HG02938 (cell line): ENCODE results near the gene GALNT13.

Experiments used
- ATAC-seq: cut with Tn5 transposase; IDR thresholded peaks from one replicate; pipeline ENCODE4 v1.9.1; 2021; ENCODE audit warnings: mild to moderate bottlenecking, moderate library complexity; ENCODE audit not compliant: unreplicated experiment

Gene GALNT13

DNA sequence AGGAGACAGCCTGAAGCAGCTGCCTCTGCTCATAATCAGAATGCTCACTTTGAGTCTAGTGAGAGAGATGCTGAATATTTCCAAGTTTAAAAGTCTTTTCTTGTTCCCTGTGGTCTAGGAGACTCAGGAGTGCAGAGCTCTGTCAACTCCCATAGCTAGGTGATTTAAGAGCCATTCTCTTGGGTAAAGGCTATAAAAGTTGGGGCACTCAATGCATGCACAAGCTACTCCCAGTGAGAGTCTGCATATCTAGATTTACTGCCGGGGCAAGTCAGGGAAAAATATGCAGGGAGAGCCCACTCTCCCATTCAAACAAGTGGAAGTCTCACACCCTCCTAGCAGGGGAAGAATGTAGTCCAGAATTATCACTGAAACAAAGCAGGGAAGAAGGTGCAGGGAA lies 418.1 kb downstream of the GALNT13 start:
- ATAC-seq, result no peak

DNA sequence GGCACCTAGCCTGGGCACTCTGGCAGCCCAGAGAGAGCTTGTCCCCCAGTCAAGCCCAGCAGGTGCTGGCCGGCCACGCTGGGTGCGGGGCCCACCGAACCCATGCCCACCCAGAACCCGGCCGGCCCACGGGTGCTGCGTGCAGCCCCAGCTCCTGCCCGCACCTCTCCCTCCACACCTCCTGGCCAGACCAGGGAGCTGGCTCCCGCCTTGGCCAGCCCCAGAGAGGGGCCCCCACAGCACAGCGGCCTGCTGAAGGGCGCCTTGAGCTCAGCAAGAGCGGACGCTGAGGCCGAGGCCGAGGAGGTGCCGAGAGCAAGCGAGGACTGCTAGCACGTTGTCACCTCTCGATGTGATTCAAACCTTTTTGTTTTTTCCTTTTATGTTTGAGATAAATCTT lies 419.8 kb downstream of the GALNT13 start:
- no peak for ATAC-seq

DNA sequence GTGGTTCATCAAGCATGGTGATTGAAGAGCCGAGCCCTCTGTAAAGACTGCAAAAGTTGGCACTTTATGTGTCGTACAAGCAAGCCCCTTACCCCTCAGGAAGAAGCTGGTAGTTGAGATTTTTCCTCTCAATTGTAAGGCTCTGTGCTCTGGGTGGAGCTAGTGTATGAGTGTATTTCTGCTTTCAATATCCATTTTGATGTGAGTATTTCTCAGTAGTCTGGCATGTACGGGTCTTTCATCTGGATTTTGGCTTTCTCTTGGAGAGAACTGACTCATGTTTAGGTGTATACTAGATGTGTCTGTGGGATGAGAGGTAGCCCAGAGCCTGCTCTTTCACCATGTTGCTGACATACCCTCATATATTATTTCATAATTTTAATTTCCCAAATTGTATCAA lies 420.2 kb downstream of the GALNT13 start:
- ATAC-seq, result no peak

DNA sequence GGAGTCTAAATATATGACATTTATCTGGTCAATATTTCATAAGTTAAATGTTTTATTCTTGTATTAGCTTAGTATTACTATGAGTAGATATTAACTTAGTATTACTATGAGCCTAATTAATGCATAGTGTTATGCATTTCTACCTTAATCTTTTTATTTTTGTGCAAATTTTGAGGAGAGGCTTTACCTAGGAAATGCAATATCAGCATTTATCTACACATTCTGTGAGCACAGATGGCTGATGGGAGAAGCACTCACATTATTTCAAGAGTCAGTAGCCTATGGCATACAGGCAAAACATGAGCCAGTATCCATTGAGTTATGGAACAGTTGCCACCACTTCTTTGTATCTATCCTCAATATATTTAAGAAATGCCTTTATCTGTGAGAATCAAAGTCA lies 422.1 kb downstream of the GALNT13 start:
- ATAC-seq, result no peak

DNA sequence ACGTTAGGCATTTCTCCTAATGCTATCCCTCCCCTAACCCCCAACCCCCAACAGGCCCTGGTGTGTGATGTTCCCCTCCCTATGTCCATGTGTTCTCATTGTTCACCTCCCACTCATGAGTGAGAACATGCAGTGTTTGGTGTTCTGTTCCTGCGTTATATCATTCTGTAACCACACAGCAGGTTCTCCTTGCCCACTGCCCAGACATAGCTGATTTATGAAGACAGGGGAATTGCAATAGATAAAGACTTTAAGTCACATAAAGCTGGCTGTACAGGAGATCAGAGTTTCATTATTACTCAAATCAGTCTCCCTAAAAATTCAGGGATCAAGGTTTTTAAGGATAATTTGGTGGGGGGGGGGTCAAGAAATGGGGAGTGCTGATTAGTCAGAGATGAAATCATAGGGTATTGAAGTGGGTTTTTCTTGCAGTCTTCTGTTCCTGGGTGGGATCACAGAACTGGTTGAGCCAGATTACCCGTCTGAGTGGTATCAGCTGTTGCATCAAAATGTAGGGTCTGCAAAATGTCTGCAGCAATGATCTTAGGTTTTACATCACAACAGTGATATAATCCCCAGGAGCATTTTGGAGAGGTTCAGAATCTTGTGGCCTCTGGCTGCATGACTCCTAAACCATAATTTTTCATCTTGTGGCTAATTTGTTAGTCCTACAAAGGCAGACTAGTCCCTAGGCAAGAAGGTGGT lies 434.7 kb downstream of the GALNT13 start:
- no peak for ATAC-seq

DNA sequence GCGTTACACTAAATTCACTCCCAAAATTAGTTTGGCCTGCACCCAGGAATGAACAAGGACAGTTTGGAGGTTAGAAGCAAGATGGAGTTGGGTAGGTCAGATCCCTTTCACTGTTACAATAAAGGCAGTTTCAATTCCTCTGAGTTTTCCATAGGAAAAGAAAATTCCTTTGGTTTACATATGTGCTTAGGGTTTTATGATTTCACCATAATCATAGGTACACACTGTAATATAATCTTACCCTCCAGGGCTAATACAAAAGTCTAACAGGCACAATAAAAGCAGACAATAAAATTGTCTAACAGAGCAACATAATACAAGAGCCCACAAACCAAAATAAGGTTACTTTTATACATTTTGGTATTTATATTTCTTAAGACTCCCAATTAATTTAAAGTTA lies 435.3 kb downstream of the GALNT13 start:
- ATAC-seq, result no peak

DNA sequence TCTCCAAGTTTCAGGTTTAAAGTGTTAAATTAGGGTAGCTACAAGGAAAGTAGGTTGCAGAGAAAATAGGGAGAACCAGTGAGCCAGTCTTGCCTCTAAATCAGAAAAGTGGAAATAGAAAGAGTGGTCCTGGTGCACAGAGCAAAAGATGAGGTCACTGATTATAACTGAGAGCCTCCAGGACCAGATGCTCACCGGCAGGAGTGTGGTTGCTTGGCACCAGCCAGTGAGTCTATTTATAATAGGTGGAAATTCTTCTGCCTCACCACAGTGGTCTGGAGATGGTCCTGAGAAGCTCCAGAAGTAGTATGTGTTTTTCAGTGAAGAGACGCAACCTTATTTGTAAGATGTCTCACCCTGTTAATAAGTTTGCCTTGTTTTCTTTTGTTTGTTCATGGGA lies 452.9 kb downstream of the GALNT13 start:
- ATAC-seq, result no peak

DNA sequence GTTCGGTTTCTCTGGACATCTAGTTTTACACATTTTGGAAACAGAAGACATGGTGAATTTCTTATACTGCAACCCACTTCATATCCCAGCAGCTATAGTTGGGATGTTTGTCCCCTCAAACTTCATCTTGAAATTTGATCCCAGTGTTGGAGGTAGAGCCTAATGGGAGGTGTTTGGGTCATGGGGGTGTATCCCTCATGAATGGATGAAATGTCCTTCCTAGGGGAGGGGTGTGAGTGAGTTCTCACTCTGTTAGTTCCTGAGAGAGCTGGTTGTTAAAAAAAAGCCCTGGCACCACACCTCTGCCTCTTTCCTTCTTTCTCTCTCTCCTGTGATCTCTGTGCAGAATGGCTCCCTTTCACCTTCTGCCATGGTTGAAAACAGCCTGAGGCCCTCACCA lies 457.8 kb downstream of the GALNT13 start:
- no peak for ATAC-seq

DNA sequence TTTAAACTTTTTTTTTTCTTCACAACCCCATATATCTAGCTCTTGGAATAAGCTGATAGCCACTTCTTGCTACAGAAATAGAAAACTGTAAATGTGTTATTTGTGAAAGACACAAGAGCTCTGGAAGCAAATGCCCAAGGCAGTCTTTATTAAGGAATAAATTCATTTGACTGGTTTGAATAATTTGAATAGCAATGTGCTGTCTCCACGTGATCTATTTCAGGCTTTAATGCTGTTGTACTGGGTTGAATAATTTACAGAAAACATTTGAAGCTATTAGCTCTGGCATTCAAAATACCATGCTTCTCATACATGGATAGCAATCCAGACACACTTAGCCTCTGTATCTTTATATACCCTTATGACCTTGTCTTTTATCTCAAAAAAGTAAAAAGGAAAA lies 460.1 kb downstream of the GALNT13 start:
- ATAC-seq, result no peak

DNA sequence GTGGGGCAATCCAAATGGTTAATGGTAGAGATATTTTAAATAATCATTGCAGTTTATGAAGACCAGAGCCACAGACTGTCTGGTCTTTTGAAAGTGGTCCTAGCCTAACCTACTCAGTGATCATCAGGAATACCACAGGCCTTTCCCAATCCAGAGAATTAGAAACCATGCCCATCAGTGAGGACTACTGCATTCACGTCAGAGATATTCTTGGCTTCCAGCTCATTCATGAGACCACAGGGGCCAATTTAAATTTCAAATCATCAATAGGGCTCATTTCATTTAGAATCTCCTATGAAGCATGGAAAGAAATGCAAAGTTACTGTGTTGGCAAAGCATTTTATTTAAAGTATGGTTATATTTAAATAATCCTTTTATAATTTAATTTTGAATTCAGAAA lies 464.5 kb downstream of the GALNT13 start:
- ATAC-seq, result no peak

DNA sequence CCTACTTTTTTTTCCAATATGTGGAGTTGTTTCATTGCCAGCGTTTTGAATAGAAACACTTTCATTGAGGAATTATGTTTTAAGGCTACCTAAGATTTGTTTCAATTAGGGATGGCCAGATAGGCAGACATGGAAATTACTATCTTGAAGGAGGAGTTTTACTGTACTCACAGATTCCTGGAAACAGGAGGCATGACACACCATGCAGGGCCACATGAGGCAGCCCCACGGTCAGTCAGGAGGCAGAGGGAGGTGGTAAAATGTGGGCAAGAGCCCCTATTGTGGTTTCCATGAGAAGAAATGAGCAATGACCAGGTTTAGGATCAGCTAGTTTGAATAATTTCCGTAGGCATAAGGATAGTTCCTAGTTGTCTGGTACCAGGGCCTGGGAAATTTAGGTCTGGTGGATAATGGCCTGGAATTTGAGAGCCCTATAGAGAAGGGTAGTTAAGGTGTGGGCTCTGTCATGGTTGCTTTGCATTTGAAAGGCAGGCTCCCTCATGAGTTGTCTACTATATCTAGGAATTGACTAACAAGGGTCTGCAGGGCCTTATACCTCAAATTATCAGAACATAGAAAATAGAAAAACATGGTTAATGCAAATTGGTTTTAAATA lies 466.7 kb downstream of the GALNT13 start:
- no peak for ATAC-seq

DNA sequence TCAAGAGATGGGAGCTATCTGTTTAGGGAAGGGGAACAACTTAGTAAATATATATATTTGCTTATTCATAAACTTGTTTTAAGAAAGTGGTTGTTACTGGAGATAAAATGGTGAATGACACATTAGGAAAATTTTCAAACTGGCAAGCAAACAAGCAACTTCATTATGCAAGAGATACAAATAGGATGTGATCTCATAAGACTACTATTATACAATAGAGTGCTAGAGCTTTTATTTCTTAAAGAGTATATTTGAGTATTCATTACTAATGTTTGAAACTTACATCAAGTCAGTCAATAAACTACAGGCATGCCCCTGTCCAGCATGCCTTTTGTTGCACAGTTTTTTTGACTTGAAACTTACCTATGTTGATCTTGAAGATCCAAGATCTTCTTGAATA lies 471.6 kb downstream of the GALNT13 start:
- no peak for ATAC-seq

DNA sequence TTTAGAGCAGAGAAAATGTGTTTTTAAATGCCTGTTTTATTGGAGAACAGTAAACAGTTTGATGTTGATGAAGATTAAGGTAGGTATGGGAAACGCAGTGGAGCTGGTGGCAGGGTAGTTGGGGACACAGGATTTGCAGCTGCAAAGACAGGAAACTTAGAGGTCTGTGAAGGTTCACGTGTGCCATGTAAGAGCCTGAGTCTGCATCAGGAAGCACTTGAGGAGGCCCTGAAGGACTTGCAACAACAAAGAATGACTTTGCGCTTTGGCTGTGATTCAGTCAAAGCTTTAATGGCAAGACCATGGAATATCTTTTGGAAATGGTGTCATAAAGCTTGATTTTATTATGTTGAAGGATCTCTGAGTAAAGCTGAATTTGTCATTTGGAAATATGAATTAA lies 479.2 kb downstream of the GALNT13 start:
- no peak for ATAC-seq

DNA sequence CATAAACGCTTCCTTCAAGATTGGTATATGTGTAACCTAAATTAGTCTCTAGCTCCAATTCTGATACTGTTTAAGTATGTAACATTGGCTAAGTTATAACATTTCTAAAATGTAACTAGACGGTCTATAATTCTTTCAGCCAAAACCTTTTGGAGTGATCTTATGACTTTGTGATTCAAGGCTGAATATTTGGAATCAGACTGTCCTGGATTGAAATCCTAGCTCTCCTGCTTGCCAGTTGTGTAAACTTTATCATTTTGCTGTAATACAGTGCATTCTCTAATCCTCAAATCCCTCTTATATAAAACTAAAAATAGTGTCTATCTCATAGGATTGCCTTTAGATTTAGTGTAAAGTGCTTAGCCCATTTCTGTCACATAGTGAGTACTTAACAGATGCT lies 489.6 kb downstream of the GALNT13 start:
- no peak for ATAC-seq

DNA sequence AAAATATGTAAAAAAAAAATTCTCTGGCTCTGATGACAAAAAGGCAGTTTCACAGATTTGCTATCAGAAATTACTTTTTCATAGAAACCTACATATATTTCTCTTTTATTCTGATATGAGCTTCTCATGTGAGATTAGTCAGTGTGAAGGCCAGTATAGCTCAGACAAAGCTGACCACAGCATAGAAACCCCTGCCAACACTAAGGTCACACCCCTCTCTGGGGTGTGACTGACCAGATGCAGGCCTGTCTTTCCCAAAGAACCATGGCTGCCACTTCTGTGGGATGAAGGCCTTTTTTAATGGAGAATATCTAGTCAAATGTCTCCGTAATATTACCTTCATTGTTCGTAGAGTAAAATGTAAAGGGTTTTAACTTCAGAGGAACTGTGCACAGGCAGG lies 496.4 kb downstream of the GALNT13 start:
- no peak for ATAC-seq

DNA sequence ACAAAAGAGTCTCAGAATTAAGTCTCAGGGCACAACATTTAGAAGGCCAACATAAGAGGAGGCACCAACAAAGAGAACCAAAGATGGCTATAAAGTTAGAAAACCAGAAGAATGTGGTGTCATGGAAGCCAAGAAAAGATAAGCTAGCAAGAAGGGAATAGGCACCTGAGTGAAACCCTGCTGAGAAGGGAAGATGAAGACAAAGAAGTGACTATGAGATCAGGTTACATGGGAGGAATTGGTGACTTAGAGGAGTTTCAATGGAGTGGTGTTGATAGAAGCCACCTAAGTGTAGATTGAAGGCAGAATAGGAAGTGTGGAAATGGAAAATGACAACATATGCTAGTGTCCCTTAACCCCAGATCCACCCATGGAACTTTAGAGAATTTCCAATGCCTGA lies 499.2 kb downstream of the GALNT13 start:
- no peak for ATAC-seq

DNA sequence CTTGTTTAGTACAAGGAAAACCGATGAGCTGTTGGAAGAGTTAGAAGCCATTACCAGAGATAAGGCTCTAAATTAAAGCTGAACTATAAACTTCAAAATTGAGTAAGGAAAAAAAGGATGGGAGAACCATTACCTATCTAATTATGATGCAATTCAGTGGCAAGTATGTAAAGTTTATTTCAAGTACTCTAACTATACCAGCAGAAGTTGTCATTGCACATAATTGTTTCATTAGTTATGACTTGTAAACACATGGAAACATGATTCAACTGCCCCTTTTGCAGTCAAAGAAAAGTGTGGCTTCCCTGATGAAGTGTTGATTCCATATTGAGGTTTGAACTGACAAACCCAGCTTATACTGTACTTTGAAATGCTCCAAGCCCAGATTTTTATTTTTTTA lies 502.7 kb downstream of the GALNT13 start:
- no peak for ATAC-seq

DNA sequence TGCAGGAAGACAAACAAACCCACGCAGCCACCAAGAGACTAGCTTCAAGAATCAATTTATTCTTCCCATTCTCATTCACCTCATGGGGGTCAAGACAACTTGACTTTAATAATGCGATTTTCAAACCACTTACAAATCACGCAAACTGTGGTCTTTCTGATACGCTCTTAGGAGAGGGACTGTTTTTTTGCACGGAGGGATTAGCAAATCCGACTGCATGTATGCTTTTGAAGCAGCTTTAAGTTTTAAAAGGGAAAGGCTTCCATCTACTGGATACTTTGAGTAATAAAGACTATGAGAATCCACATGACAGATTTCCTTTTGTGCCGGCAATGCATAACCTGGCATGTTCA lies 503.8 kb downstream of the GALNT13 start:
- ATAC-seq, result no peak

DNA sequence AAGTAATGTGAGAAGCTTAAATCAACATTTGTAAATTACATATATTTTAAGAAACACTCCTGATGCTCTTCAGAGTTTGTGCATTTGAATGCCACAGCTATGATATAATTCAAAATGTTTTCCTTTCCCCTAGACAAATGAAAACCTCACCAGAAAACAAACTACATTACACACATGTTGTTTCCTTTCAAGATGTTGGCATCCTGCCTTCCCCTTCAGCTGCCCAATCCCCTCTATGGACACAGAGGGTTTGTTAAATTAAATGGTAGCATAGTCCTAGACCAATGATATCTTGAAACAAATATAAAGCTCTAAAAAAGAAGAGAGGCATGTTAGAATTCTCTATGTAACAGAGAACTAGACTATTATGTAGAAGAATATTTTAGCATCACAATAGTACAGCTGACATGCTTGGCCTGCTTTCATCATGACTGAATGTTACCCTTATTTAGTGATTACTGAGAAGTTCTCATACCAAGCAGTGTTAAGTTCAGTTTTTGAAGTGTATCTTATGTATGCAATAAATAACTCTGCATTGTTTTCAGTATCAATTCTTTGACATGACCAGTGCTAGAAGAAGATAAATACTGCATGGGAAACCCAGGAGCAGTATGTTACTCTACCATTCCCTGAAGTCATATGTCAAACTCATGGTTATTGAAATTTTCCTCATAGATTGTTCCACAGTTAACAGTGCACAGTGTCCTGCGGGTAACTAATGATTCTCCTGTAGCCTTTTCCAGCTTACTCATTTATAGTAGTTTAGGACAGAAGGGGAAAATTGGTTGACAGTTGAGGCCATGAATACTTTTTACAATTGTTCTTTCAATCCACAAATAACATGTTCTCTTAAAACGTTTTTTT lies 510.4 kb downstream of the GALNT13 start:
- no peak for ATAC-seq

DNA sequence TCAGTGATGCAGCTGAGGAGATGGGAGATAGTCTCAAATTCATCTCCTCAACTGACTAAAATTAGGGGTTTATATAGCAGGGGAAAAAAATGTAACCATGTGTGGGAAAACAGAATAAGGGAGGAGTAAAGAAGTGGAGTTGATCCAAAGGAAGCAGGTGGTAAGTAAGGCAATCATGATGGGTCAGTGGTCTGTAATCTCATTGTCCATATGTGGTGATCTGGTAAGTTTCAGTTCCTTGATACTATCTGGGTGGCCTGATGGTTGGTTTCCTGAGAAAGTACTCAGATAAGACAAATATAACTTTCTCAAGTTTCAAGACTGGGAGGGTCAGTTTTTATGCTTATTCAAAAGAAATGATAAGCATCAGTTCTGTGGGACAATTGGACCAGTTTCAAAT lies 514.5 kb downstream of the GALNT13 start:
- peak; percentile 60 for ATAC-seq

DNA sequence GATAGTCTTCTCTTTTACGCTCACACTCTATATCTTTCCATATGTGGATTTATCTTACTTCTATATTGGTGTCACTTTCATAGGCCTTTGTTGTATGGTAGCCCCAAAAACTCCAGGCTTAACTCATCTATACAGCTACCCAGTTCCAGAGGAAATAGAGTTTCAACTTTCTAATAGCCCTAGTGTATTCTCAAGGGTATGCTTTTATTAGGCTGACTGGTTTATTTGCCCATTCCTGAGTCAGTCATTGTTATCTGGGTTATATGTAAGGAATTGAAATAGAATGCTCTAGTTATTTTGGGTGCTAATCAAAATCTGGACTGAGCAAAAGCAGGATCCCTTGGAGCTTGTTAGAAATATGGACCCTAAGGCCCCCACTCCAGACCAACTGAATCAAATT lies 519.3 kb downstream of the GALNT13 start:
- no peak for ATAC-seq

DNA sequence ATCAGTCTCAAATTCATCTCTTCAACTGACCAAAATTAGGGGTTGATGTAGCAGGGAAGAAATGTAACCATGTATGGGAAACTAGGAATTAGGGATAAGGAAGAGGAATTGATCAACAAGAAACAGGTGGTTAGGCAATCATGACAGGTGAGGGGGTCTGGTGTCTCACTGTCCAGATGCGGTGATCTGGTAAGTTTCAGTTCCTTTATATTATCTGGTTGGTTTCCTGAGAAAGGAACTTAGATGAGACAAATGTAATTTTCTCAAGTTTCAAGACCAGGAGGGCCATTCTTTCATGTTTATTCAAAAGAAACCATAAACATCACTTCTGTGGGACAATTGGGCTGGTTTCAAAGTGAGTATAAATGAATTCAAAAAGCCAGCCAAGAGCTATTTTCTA lies 520.5 kb downstream of the GALNT13 start:
- peak; percentile 97 for ATAC-seq
